ENCODE measurements around the gene ANKZF1. TPM values are rescaled to one million over a fixed set of nuclear protein-coding genes. Genes with fewer than 3 reads are reported as not detected.

The ANKZF1 gene, protein sequence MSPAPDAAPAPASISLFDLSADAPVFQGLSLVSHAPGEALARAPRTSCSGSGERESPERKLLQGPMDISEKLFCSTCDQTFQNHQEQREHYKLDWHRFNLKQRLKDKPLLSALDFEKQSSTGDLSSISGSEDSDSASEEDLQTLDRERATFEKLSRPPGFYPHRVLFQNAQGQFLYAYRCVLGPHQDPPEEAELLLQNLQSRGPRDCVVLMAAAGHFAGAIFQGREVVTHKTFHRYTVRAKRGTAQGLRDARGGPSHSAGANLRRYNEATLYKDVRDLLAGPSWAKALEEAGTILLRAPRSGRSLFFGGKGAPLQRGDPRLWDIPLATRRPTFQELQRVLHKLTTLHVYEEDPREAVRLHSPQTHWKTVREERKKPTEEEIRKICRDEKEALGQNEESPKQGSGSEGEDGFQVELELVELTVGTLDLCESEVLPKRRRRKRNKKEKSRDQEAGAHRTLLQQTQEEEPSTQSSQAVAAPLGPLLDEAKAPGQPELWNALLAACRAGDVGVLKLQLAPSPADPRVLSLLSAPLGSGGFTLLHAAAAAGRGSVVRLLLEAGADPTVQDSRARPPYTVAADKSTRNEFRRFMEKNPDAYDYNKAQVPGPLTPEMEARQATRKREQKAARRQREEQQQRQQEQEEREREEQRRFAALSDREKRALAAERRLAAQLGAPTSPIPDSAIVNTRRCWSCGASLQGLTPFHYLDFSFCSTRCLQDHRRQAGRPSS
- total RNA-seq = 22.2 and 24.8 TPM in 2 replicates

DNA sequence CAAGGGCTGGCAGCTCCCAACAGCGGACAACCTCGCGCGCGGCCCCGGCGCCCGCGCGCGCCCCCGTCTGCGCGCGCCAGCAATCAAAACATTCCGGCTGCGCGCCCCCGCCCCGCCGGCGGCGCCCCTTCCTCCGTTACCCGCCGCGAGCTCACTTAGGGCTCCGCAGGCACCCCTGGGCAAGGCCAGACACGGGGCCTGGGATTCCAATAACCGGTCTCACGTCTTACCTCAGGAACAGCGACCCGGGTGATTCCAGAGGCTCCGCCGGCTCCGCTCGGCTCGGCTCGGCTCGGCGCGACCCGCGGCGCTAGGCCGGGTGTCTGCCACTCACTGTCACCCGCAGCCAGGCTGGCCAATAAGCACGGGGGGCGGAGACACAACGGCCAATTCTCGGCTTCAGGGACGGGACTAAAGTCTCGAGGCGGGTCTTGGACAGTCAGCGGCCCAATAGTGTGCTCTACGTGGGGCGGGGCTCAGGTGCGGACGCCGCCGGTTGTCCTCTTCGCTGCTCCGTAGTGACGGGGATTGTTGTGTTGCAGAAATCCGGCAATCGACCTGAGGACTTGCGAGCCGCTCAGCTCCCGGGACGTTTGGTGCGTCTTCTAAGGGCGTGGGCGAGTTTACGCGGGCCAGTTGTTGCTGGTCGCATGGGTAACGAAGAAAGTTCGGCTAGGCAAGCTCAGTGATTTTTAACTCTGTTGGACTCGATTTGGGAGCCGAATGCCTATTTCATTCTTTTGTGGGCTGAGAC lies at the start of gene ANKZF1, which contains the start of gene ATG9A:
Gene ANKZF1, plus strand, starts transcription at position 502 of the 754 bp plus-strand sequence. CDS start 452 bp downstream, outside the sequence.
Gene ATG9A, minus strand, starts transcription at position 332 of the 754 bp plus-strand sequence. CDS start 1,612 bp downstream, outside the sequence.

GRCh38 chr2:219206328-219207133 lies 23.1 kb upstream of the ANKZF1 start, which contains the start of gene ZFAND2B:
ZFAND2B (plus strand) TSS chr2:219206782; CDS start chr2:219206988, 206 bp downstream.

GRCh38 chr2:219218732-219219701 lies 10.6 kb upstream of the ANKZF1 start, which contains the start of gene ABCB6:
ABCB6 (minus strand) TSS chr2:219218958; CDS start chr2:219218673, 285 bp downstream.

DNA sequence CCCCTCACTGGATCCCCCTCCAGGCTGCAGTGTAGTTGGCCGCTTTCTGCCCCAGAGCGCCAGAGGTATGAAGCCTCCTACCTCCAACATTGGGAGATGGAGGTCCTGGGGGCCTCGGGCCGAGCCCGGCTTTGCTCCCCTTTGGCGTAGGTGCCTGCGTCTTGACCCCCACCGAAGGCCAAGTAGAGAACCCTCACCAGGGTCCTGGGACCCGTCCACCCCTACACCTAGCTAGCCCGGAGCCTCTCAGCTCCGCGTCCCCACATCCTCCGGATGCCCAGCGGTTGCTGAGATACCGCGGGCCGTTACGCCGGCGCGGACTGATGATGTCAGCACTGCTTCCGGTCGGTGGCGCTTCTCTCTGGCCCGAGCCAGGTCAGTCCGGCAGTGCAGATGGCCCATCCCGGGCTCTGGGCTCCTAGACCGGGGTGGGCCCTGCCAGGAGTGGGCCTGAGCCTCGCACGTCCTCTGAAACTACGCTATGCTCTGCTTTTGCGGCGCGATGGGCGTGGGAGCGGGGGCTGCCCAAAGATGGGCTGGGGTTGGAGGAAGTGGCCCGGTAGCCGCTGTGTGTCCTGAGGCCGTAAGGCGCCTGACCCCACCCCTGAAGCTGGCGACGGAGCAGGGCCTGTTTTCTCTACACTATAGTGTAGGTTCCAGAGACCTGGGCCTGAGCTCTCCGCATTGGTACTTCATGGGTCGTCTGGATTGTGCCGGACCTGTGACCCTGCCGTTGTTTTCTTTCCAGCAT lies 15.7 kb downstream of the ANKZF1 start, which contains the start of the genes GLB1L and STK16:
Gene GLB1L, minus strand, starts transcription at position 297 of the 751 bp plus-strand sequence. CDS start 1,871 bp downstream, outside the sequence.
Gene STK16, plus strand, starts transcription at position 332 of the 751 bp plus-strand sequence. CDS start 521 bp downstream, outside the sequence.

GRCh38 chr2:219252900-219253752 lies 23.5 kb downstream of the ANKZF1 start, which contains the start of gene TUBA4B:
TUBA4B (plus strand) TSS chr2:219253243; CDS start chr2:219253408, 165 bp downstream.

GRCh38 chr2:219253753-219254589 lies 24.4 kb downstream of the ANKZF1 start, which contains the start of gene TUBA4A:
TUBA4A (minus strand) TSS chr2:219253918; CDS start chr2:219253858, 60 bp downstream.

DNA sequence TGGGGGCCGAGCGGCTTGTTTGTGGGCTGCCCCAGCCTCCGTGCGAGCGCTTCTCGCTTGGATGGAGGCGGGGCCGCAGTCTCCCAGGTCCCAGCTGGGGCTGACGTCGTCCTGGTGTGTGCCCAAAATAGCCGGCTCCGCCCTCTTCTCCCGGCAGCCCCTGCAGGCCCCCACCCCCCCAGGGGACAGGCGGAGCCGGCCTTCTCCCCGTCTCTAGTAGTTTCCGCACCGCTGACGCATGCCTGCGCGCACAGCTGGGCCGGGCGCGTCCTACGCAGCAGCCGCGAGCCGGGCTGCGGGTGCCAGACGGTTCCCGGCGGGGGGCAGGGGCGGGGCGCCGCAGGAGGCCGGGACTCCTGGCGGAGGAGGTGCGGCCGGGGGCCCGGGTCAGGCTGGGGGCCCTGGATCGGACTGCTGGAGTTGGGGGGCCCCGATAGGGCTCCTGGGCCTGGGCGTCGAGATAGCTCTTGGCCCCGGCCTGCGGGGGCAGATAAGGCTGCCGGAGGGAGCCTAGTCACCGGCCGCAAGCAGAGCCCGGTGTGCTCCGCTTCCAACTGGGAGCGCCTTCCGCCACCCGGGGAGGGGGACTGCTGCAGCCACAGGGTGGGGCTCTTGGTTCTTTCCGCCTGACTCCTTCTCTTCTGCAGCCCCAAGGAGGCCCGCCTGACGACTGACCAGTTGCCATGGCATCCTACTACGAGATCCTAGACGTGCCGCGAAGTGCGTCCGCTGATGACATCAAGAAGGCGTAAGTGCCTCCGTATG lies 49.7 kb downstream of the ANKZF1 start, which contains the start of gene DNAJB2:
Gene DNAJB2, plus strand, starts transcription at position 216 of the 765 bp plus-strand sequence. Its CDS starts 468 bp downstream, at position 684.

Other genes with a start within 250 kb of the ANKZF1 start
- gene FEV, start 244.6 kb upstream of the ANKZF1 start, total RNA-seq = not detected in 2 replicates
- gene CRYBA2, start 236.4 kb upstream of the ANKZF1 start, total RNA-seq = not detected in 2 replicates
- gene CFAP65, start 188.3 kb upstream of the ANKZF1 start, total RNA-seq = not detected in 2 replicates
- gene IHH, start 168.9 kb upstream of the ANKZF1 start, total RNA-seq = 0.12 TPM in 1 of 2 replicates, not detected in the other
- 21.1 and 22.2 TPM in 2 replicates for gene NHEJ1, start 69.0 kb upstream of the ANKZF1 start, total RNA-seq
- gene SLC23A3, start 59.8 kb upstream of the ANKZF1 start, total RNA-seq = 0.85 and 1.5 TPM in 2 replicates
- 35.7 and 42.0 TPM in 2 replicates for gene CNPPD1, start 52.9 kb upstream of the ANKZF1 start, total RNA-seq
- 94.1 and 100 TPM in 2 replicates for gene RETREG2, start 51.5 kb upstream of the ANKZF1 start, total RNA-seq
- gene ZFAND2B, start 23.0 kb upstream of the ANKZF1 start, total RNA-seq = 22.9 and 31.2 TPM in 2 replicates
- 23.8 and 27.7 TPM in 2 replicates for gene ABCB6, start 10.8 kb upstream of the ANKZF1 start, total RNA-seq
- 63.0 and 63.8 TPM in 2 replicates for gene ATG9A, start 170 bp upstream of the ANKZF1 start, total RNA-seq
- 11.9 and 18.8 TPM in 2 replicates for gene GLB1L, start 15.6 kb downstream of the ANKZF1 start, total RNA-seq
- 45.3 and 69.3 TPM in 2 replicates for gene STK16, start 15.7 kb downstream of the ANKZF1 start, total RNA-seq
- not detected in 2 replicates for gene TUBA4B, start 23.4 kb downstream of the ANKZF1 start, total RNA-seq
- gene TUBA4A, start 24.1 kb downstream of the ANKZF1 start, total RNA-seq = 42.0 and 68.4 TPM in 2 replicates
- 41.4 and 48.5 TPM in 2 replicates for gene DNAJB2, start 49.6 kb downstream of the ANKZF1 start, total RNA-seq
- gene PTPRN, start 79.6 kb downstream of the ANKZF1 start, total RNA-seq = 0.36 and 0.49 TPM in 2 replicates
- not detected in 2 replicates for gene RESP18, start 102.9 kb downstream of the ANKZF1 start, total RNA-seq
- 82.3 and 95.2 TPM in 2 replicates for gene DNPEP, start 158.1 kb downstream of the ANKZF1 start, total RNA-seq
- 1.9 and 2.6 TPM in 2 replicates for gene DES, start 188.6 kb downstream of the ANKZF1 start, total RNA-seq
- gene SPEG, start 205.0 kb downstream of the ANKZF1 start, total RNA-seq = 52.9 and 55.8 TPM in 2 replicates

All from hair follicle dermal papilla cell (primary cell).